Measurements from ENCODE around the gene VPS26B.
"Not testable (repeated sequence)": the region's sequence is repeated elsewhere in the genome, so short reads cannot be mapped to it uniquely, and the experiment has no call there.

Gene VPS26B

GRCh38 chr11:134233729-134234179, 9.3 kb downstream of the VPS26B start:
- DNase-seq, result no peak

- no peak for DNase-seq
Observed at GRCh38 chr11:134235399-134235798, 10.9 kb downstream of the VPS26B start.

GRCh38 chr11:134236834-134237556, 12.5 kb downstream of the VPS26B start:
- DNase-seq, result no peak

GRCh38 chr11:134237557-134237922, 13.1 kb downstream of the VPS26B start:
- DNase-seq, result no peak

GRCh38 chr11:134238956-134239355, 14.5 kb downstream of the VPS26B start:
- no peak for DNase-seq

- DNase-seq, result no peak
Observed at GRCh38 chr11:134240592-134240991, 16.1 kb downstream of the VPS26B start.

- no peak for DNase-seq
Observed at GRCh38 chr11:134242376-134242775, 17.9 kb downstream of the VPS26B start.

GRCh38 chr11:134243913-134244312, 19.4 kb downstream of the VPS26B start:
- no peak for DNase-seq

GRCh38 chr11:134244593-134244992, 20.1 kb downstream of the VPS26B start:
- no peak for DNase-seq

- DNase-seq, result no peak
Observed at GRCh38 chr11:134245434-134245833, 21.0 kb downstream of the VPS26B start.

GRCh38 chr11:134246100-134246499, 21.6 kb downstream of the VPS26B start:
- DNase-seq, result no peak

GRCh38 chr11:134246678-134247077, 22.2 kb downstream of the VPS26B start:
- no peak for DNase-seq

GRCh38 chr11:134248910-134249480, 24.5 kb downstream of the VPS26B start:
- no peak for DNase-seq

GRCh38 chr11:134250246-134250645, 25.8 kb downstream of the VPS26B start:
- no peak for DNase-seq

GRCh38 chr11:134250675-134251074, 26.2 kb downstream of the VPS26B start:
- no peak for DNase-seq

GRCh38 chr11:134252346-134253187, 28.1 kb downstream of the VPS26B start:
- DNase-seq, result no peak

- peak; percentile 80 for DNase-seq
Observed at GRCh38 chr11:134253188-134253993, 28.9 kb downstream of the VPS26B start, which contains the start of the genes ACAD8 and THYN1. Gene ACAD8 (plus strand): TSS chr11:134253568. CDS start chr11:134253601, 33 bp downstream. Gene THYN1 (minus strand): TSS chr11:134253352. CDS start chr11:134252882, 470 bp downstream.

GRCh38 chr11:134254433-134255183, 30.1 kb downstream of the VPS26B start:
- DNase-seq, result no peak

GRCh38 chr11:134255184-134255561, 30.7 kb downstream of the VPS26B start:
- not testable (repeated sequence) for DNase-seq

GRCh38 chr11:134257101-134257500, 32.6 kb downstream of the VPS26B start:
- DNase-seq, result no peak

GRCh38 chr11:134258577-134258976, 34.1 kb downstream of the VPS26B start:
- DNase-seq, result no peak

- DNase-seq, result no peak
Observed at GRCh38 chr11:134260503-134260902, 36.0 kb downstream of the VPS26B start.

Measured in NCI-H1694 treated with DMSO at 0.1 percent for 48 hours (cell line).